NCI-H446 (cell line): ENCODE data around the gene CNGA3.
A peak's percentile ranks its signal among the peaks of the same experiment; 100 is the strongest.

ENCODE experiments used
- DNase-seq, 2 experiments: peaks; one replicate each; lab custom pipeline; 2025; lab: John Stamatoyannopoulos, UW

Gene CNGA3

GRCh38 chr2:98444436-98445176 lies 98.3 kb downstream of the CNGA3 start, which contains the start of gene INPP4A:
TSS of gene INPP4A (plus strand) at chr2:98444858. CDS start at chr2:98520049, 75,191 bp downstream.
- peak; percentile 39 to 85 for DNase-seq

DNA sequence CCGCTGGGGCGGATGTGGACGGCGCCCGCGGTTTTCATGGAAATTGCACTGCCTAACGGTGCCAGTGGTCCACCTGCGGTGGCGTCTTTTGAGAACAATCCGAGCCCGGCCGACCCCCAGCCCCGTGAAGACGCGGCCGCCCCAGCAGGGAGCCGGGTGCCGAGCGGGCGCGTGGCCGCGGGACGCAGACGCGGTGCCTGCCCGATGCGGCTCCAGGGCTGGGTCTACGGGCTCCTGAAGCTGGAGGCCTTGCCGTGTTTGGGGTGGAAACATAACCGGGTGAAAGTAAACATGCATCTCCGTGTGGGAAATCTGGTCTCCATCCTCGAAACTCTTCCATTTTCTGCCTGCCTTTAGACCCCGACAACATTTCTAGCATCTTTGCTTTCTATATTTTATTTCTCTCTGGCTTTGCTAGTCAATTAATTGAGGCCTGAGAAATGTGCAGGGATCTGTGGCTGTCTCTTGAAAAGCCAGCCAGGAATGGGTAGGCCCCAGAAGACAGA lies 99.0 kb downstream of the CNGA3 start:
- no peak for DNase-seq

DNA sequence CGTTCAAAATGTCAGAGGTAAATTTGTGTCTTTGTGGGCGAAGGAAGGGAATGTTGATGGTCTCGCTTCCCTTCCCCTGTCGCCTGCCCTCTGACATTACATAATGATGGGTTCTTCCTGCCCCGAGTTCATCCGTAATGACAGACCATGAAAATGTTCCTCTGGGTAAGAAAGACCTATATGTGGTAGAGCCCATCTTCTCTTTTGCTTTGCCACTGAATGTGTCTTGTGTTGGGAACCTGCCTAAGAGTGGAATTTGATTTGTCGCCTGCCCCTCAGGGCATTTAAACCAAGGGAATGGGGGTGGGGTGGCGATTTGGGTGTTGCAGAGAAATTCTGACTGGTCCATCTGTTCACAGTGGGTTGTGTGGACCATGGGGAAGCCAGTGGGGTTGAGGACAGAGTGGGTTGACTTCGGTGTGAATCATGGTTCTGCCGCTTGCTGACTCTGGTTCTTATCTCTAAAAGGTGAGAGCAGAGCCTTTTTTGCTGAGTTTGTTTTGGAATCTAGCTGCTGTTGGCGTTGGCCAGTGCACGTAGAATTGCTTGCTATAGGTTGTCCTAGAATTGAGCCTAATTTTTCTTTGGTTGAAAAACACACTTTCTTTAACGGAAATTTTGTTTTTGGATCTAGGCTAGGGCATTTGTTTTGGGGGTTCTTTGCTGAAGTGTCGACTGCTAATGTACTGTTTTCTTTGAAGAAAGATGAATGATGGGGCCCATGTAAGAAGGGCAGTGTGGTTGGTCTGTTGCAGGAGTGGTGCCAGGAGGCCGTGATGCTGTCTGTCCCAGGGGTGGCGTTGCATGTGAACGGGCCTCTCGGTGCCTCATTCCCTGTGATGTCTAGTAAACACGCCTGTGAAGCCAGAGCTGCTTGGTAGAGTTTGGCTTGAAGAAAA lies 99.7 kb downstream of the CNGA3 start:
- no peak for DNase-seq

- DNase-seq = no peak
Measured at GRCh38 chr2:98446850-98447249, 100.6 kb downstream of the CNGA3 start.
